Mesenchymal stem cell (in vitro differentiated cells and primary cell): ENCODE data around the gene ALPP. TPM values are rescaled to one million over a fixed set of nuclear protein-coding genes. Genes with fewer than 3 reads are reported as not detected.
"Not testable (repeated sequence)": the region's sequence is repeated elsewhere in the genome, so short reads cannot be mapped to it uniquely, and the experiment has no call there.

ENCODE experiments used
- DNase-seq: peaks from one replicate; pipeline ENCODE4 v3.0.0-alpha.2; 2013
- H2AFZ ChIP-seq: one replicate; pipeline ENCODE4 v1.6.1; 2013; ENCODE audit warnings: low read depth, mild to moderate bottlenecking, control low read depth, inconsistent platforms, low read length, moderate library complexity
- H2AK5ac ChIP-seq: 2 replicates; pipeline ENCODE4 v1.6.1; 2013; ENCODE audit warnings: low read length, moderate library complexity, mild to moderate bottlenecking, inconsistent platforms; ENCODE audit not compliant: severe bottlenecking
- H2BK120ac ChIP-seq: one replicate; pipeline ENCODE4 v1.6.1; 2013; ENCODE audit warnings: low read depth, mild to moderate bottlenecking, inconsistent platforms, low read length, moderate library complexity
- H2BK12ac ChIP-seq, 2 experiments: one replicate each; pipeline ENCODE4 v1.6.1; 2013; ENCODE audit warnings: inconsistent platforms in 2 of 2, low read length in 2 of 2, mild to moderate bottlenecking in 2 of 2, moderate library complexity in 2 of 2, control low read depth in 1 of 2
- H2BK15ac ChIP-seq: one replicate; pipeline ENCODE4 v1.6.1; 2013; ENCODE audit warnings: mild to moderate bottlenecking, low read depth, inconsistent platforms; ENCODE audit not compliant: poor library complexity, severe bottlenecking
- H2BK5ac ChIP-seq: 2 replicates; pipeline ENCODE4 v1.6.1; 2013; ENCODE audit warnings: low read depth, mild to moderate bottlenecking, low read length, control low read depth, inconsistent platforms; ENCODE audit not compliant: poor library complexity, severe bottlenecking
- H3K14ac ChIP-seq, 2 experiments: one replicate each; pipeline ENCODE4 v1.6.1; 2013; ENCODE audit warnings: inconsistent platforms in 2 of 2, low read length in 2 of 2, control low read depth in 1 of 2, mild to moderate bottlenecking in 1 of 2, moderate library complexity in 1 of 2
- H3K18ac ChIP-seq, 2 experiments: one replicate each; pipeline ENCODE4 v1.6.1; 2013; ENCODE audit warnings: inconsistent platforms in 2 of 2, low read length in 2 of 2, control low read depth in 1 of 2, low read depth in 1 of 2, mild to moderate bottlenecking in 1 of 2
- H3K23ac ChIP-seq, 2 experiments: one replicate each; pipeline ENCODE4 v1.6.1; 2013; ENCODE audit warnings: inconsistent platforms in 2 of 2, low read length in 2 of 2, mild to moderate bottlenecking in 2 of 2, moderate library complexity in 2 of 2, control low read depth in 1 of 2
- H3K27ac ChIP-seq: 2 replicates; pipeline ENCODE4 v1.5.1; 2013; ENCODE audit warnings: mild to moderate bottlenecking, moderate library complexity, low read length, control low read depth, inconsistent platforms; ENCODE audit not compliant: poor library complexity, severe bottlenecking
- H3K27me3 ChIP-seq, 2 experiments: 2 replicates each; pipeline versions ENCODE4 v1.6.1 to v1.7.0; 2013; ENCODE audit warnings: low read length in 2 of 2, mild to moderate bottlenecking in 2 of 2, moderate library complexity in 2 of 2, control low read depth in 1 of 2, inconsistent platforms in 1 of 2; ENCODE audit not compliant: control insufficient read depth in 1 of 2, insufficient read depth in 1 of 2
- H3K36me3 ChIP-seq, 2 experiments: 2 replicates each; pipeline versions ENCODE4 v1.6.1 to v1.7.0; 2013; ENCODE audit warnings: low read length in 2 of 2, control low read depth in 1 of 2, inconsistent platforms in 1 of 2, low read depth in 1 of 2, mild to moderate bottlenecking in 1 of 2; ENCODE audit not compliant: insufficient read depth in 2 of 2, control insufficient read depth in 1 of 2
- H3K4ac ChIP-seq, 2 experiments: one replicate each; pipeline ENCODE4 v1.6.1; 2013; ENCODE audit warnings: inconsistent platforms in 2 of 2, low read length in 2 of 2, mild to moderate bottlenecking in 2 of 2, moderate library complexity in 2 of 2, control low read depth in 1 of 2, low read depth in 1 of 2
- H3K4me1 ChIP-seq: 2 replicates; pipeline ENCODE4 v1.6.1; 2013; ENCODE audit warnings: low read depth, low read length, control low read depth; ENCODE audit not compliant: control insufficient read depth, insufficient read depth
- H3K4me2 ChIP-seq: 2 replicates; pipeline ENCODE4 v1.6.1; 2013; ENCODE audit warnings: low read length, mild to moderate bottlenecking, inconsistent platforms; ENCODE audit not compliant: poor library complexity, severe bottlenecking
- H3K4me3 ChIP-seq, 2 experiments: 2 replicates each; pipeline versions ENCODE4 v1.5.1 to v1.7.0; 2013; ENCODE audit warnings: low read length in 2 of 2, mild to moderate bottlenecking in 2 of 2, control low read depth in 1 of 2, low read depth in 1 of 2; ENCODE audit not compliant: insufficient read depth in 1 of 2
- H3K79me1 ChIP-seq: replicated peaks from 2 replicates; pipeline ENCODE4 v1.6.1; 2013; ENCODE audit warnings: mild to moderate bottlenecking, control low read depth, low read length, inconsistent platforms; ENCODE audit not compliant: poor library complexity, severe bottlenecking
- H3K9ac ChIP-seq: 2 replicates; pipeline ENCODE4 v1.7.0; 2013; ENCODE audit warnings: mild to moderate bottlenecking, low read length, moderate library complexity
- H3K9me3 ChIP-seq: 2 replicates; pipeline ENCODE4 v1.7.0; 2013; ENCODE audit warnings: mild to moderate bottlenecking, low read length; ENCODE audit not compliant: control insufficient read depth
- H4K8ac ChIP-seq: one replicate; pipeline ENCODE4 v1.6.1; 2013; ENCODE audit warnings: inconsistent platforms, mild to moderate bottlenecking, low read length, moderate library complexity
- H4K91ac ChIP-seq: one replicate; pipeline ENCODE4 v1.6.1; 2013; ENCODE audit warnings: mild to moderate bottlenecking, low read length, inconsistent platforms
- WGBS: methylation state at CpG from one replicate; pipeline ENCODE4 v1.1.7; 2013; ENCODE audit warnings: mixed read lengths; 5-methylcytosine and 5-hydroxymethylcytosine counted together
- small RNA-seq: library from polyadenylated mRNA; stranded (forward); fragments of <200 nt; extraction: miRNeasy Mini kit (QIAGEN cat#:217004); gene quantifications from one replicate; pipeline ENCODE3, GENCODE V24; 2013; ENCODE audit warnings: low read depth

Gene ALPP

GRCh38 chr2:232423407-232423806, 44.9 kb downstream of the ALPP start:
- H3K4me2 ChIP-seq, H3K4ac ChIP-seq, H3K36me3 ChIP-seq, H3K14ac ChIP-seq, DNase-seq, H2AFZ ChIP-seq, H3K79me1 ChIP-seq, H3K23ac ChIP-seq, H2BK120ac ChIP-seq, H2BK15ac ChIP-seq, H3K18ac ChIP-seq, H3K9ac ChIP-seq, H3K4me3 ChIP-seq, H2BK12ac ChIP-seq, H3K9me3 ChIP-seq, H2BK5ac ChIP-seq, H4K91ac ChIP-seq, H2AK5ac ChIP-seq, H3K27ac ChIP-seq, H4K8ac ChIP-seq: not testable (repeated sequence)
- 15% methylated on average over 6 of the region's 7 CpGs for whole genome bisulfite sequencing
- peaks cover 22% of the 10 kb centered on the region for H3K4me1 ChIP-seq
- H3K27me3 ChIP-seq, result peaks cover 55 to 71% of the 10 kb centered on the region in 2 experiments

DNA sequence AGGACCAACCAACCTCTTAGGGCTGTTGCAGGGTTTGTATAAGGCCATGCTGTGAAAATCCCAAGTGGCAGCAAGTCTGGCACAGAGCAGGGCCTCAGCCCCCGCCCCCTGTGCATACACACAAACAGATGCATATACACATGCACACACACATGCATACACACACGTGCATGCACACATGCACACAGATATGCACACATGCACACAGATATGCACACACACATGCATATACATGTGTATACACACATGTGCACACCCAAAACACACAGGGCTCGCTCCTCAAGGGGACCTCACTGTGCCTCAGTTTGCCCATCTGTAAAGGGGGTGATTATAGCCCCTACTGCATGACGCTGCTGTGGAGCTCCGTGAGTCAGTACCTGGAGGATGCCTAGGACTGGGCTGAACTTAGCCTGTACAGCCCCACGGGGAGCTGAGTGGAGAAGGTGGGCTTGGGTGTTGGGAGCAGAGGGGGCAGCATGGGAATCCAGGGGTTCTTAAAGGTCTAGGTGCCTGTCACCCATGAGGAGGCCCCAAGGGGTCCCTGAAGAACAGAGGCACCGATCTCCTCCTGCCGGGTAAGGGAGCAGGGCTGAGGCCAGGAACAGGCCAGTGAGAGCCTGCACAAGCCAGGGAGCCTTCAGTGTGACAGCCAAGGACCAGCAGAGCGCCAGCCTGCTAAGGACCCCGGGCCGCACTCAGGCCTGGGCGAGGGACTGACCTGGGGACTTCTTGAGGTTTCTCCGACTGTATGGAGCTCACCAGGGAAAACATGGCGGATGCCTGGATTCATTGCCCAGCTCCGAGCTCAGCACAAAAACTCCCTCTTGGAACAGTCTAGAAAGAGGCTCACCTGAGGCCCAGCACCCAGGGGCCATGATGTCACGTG, 53.4 kb downstream of the ALPP start:
- Histone ChIP-seq H2BK120ac (no peak overlapping the region), H3K4ac (no peak overlapping the region), H3K79me1 (no peaks in the 10 kb centered on the region), H2AK5ac (no peak overlapping the region), H3K23ac (no peak overlapping the region), H2BK5ac (no peak overlapping the region), H3K4me1 (peaks cover 4% of the 10 kb centered on the region), H3K4me3 (no peak overlapping the region), H4K91ac (no peak overlapping the region), H4K8ac (no peak overlapping the region), H3K27ac (no peak overlapping the region), H3K14ac (peak overlapping the region in 1 of 2 experiments; percentile 89), H2BK12ac (no peak overlapping the region), H2BK15ac (no peak overlapping the region), H3K27me3 (peaks cover 27 to 43% of the 10 kb centered on the region in 2 experiments), H2AFZ (no peak overlapping the region), H3K9me3 (no peaks in the 10 kb centered on the region), H3K36me3 (no peaks in the 10 kb centered on the region), H3K9ac (no peak overlapping the region), H3K4me2 (no peak overlapping the region), H3K18ac (no peak overlapping the region)
- no peak for DNase-seq
- 89% methylated on average over 16 of the region's 16 CpGs for WGBS

Small RNA genes lying within 50 kb of the gene (small RNA-seq; reads per million reads assigned to genes)
- gene AC068134.3, result not detected
- not detected for gene AC068134.4
